OCI-M2 (cell line): ENCODE measurements around the gene MON1A.

Experiments used
- DNase-seq: peaks from one replicate; lab custom pipeline; 2025; ENCODE audit not compliant: unreplicated experiment; lab: John Stamatoyannopoulos, UW

Gene MON1A

DNA sequence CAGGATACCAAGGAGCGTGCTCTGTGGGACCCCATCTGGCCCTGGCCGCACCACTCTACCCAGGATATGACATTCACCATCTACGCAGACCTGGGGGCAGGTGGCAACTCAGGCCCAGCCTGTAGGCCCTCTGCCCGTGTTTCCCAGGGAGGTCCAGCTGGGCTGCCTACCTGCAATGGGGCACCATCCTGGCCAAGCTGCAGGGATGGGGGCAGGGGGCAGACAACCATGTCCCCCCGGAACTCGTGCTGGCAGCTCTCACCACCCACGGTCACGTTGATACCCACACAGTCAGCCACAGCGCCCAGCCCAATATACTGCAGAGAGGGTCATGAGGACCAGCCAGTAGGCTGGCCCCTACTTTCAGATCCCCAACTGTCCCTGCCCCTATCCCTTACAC, 33.8 kb downstream of the MON1A start:
- no peak for DNase-seq

DNA sequence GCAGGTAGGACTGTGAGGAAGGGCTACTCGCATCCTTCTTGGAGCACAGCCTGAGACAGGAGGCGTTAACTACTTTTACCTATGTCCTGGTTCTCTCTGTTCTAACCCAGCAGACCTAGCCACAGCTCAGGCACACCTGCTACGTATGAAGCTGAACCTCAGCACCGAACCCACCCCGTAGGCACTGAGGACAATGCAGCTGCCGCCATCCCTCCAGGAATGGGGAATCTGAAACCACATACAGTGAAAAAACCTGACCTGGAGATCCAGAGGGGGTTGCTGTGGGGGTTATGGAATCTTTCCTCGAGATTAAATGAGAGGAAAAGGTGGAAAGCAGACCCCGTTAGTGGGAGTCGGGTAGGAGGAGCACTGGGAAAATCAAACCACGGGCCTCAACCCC, 40.3 kb downstream of the MON1A start:
- DNase-seq = no peak

DNA sequence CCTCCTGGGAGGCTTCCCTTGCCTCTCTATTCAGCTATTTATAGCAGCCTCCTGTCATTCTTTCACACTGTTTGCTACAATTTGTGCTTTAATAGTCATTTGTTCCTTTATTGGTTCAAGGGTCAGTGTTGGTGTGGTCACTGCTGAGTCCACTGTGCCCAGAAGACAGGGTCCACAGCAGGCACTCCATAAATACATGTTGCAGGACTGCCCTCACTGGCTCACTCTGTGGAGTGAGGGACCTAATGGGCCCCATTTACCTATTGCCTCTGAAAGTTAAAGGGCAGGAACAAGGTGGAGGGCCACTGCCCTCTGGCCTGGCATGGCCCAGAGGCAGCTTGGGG, 42.7 kb downstream of the MON1A start:
- DNase-seq = no peak

DNA sequence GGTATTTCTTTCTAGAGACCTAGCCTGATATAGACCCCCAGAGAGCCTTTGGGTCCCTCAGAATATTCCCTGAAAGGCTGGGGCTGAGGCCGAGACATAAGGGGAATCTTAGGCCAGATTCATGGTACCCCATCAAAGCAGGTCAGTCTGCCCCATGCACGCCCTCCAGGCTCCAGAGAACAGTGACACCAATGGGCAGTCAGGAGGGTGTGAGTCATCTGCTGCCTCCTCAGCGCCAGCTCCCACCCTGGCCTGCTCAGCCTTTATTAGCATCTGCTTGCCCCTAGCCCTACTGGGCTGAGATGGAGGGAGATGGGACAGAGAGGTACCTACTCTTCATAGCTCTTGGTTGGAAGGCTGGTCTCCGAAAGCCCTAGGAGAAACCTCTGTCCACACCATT, 45.6 kb downstream of the MON1A start:
- DNase-seq = no peak

DNA sequence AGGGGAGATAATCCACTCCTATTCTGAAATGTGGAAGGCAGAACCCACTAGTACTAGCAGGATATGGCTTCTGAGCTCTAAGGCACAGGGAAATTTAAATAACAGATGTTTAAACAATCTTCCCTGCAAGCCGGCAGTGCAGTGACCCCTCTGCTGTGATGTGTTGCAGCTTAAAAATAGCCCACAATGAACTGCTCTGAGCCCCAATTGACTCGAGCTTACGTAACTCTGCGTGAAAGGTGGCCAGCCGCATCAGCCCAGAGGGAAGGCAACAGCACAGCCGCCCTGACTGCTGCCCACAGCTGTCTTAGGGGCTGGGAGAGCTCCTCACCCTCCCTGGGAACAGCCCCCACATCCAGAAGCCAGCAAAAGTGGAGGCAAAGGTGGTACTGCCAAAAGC, 47.4 kb downstream of the MON1A start:
- DNase-seq = no peak

DNA sequence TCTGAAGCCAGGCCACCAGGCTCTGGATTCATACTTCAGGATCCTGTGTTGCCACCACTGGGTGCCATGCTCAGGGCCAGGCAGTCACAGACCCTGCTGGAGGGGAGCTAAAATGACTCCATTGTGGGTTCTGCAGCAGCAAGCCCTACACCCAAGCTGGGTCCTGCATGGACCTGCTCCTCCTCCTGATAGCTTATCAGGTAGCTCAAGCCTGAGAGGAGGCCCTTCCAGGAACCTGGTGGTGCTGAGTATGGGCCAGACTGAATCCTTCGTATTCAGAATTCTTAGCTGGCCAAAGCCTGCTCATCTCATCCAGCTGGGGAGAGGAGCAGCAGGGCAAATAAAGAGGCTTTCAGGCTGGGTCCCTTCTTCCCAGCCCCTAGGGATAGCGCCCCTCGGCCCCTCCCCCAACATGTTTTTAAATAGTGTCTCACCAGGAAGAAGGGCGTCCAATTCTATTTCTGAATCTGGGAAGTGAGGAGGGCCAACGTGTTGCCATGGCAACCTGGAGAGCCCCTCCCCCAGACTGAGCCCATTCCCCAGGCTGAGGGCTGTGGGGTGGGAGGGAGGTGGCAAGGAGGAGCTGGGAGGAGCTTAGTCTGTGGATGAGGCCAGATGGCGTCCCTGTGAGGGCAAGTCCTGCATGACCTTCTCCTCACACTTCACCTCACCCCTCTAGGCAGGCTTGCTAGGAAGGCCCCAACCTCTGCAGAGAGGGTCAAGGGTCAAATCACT, 48.9 kb downstream of the MON1A start:
- DNase-seq = no peak

DNA sequence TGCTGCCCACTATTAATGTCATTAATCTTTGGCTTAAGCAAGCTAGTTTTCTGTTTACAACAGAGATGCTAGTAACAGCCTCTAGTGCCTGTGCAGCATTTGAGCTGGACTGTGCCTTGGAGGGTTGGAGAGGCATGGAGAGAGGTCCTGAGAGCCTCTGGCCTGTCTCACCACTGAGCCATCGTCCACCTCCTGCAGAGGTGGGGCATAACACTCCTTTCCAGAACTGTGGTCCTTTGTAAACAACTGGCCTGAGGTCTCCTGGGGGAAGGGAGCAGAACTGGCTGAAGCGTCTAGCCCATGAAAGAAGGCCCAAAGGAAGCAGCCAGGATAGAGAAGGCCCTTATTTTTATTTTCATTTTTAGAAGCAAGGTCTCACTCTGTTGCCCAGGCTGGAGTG, 49.9 kb downstream of the MON1A start:
- DNase-seq = no peak

DNA sequence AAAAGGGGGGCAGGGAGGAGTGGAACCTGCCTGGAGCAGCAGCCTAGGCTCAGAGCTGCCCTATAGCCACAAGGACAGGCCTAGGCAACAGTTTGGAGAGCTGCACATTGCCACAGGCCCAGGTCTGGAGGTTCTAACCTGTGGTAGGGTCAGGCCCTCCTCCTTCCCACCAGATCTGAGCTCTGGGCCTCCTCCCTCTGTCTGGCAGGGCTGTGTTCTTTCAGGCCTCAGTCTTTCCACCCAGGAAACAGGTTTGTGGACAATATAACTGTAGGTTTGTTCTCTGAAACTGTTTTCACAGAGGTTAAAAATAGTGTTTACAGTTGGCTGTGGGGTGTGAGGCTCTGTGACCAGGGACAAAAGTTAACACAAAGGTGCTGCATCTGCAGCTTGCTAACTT, 50.9 kb downstream of the MON1A start:
- no peak for DNase-seq

DNA sequence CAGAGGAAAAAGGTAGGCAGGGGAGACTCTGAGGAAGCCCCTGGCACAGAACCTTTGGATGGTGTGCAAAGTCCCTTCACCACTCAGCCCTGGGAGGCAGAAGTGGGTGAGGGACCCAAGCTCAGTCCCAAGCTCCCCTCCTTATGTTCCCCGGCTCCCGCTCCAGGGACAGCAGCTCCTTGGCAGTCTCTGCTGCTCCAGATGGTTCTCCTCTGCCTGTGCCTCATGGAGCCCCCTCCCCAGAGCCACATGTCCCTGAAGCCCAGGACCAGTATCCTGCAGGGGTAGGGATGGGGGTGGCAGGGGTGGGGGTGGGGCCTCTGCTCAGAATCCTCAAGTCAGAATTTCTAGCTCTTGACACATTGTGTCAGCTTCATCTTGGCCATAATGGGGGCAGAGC, 51.9 kb downstream of the MON1A start:
- no peak for DNase-seq

DNA sequence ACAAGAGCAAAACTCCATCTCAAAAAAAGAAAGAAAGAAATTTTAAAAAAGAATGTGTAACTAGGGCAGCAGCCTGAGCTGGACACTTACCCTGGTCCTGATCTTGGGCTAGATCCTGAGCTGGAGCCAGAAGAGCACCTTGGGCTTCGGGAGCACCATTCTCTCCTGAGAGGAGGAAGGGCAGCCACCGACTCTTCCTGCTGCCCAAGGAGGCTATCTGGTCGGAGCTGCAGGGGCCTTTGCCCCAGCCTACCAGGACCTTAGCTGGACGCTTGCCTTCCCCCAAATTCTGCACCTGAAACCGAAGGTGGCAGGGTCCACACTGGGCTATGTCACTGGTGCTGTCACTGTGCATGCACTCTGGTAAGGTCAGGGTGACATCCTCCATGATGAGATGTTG, 53.0 kb downstream of the MON1A start:
- DNase-seq = no peak

DNA sequence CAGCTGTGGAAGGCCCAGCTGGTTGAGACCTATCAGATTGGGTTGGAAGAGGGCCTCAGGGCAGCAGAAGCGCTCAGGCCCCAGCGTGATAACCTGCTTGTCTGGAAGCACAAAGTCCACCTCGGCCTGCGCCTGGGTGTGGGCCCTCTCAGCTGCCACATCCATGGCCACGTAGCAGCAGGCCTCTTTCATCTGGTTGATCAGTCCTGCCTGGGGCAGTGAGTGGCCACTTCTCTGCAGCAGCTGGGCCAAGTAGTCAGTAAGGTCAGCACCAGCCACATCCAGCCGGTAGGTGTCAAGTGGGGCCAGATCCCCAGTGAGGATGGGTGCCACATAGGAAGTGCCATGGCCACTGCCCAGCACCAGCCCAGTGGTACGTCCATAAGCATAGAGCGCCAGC, 56.0 kb downstream of the MON1A start:
- no peak for DNase-seq

DNA sequence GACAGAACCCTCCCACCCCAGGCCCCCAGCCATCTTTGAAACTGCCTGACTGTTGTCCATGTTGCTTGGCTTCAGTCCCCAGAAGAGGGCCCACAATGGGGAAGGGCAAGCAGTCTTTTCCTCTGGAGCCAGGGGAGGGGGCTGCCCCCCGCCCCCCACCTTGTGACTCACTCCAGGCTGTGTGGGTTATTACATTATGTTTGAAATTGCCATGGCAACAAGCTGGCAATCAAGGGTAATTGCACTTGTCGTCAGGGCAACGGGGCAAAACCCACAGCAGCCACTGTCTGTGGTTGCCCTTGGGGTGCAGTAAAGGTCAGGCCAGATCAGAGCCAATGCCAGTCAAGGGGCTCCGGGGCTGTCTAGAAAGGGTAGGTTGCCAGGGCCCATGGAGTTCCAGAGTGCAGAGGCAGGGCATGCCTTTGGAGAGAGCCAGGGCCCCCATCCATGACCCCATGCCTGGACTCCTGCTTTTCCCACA, 56.8 kb downstream of the MON1A start:
- DNase-seq = no peak

DNA sequence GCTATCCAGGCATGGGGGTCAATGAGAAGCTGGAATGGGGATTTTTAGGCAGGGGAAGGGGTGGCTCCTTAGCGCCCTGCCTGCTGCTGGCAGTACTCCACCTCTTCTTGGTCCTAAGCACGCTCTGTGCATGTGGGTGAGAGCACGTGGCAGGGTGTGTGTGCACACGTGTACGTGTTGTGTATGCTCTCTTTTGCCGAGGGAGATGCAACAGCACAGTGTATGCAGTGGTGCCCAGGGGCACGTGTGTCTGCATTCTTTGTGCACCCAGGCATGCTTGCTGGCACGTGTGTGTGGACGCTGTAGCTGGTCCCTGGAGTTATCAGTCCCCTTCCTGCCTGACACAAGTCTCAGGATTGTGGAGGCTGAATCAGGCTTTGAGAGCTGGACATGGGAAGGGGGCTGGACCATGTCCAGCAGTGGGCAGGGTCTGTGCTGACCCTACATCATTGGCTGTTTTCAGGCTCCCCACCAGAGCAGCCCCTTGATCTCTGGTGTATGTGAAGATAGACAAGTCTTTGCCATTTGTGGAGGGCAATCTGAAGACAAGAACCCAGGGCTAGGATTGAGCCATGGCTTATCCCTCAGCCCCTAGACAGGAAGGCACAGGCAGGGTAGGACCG, 58.0 kb downstream of the MON1A start:
- no peak for DNase-seq

DNA sequence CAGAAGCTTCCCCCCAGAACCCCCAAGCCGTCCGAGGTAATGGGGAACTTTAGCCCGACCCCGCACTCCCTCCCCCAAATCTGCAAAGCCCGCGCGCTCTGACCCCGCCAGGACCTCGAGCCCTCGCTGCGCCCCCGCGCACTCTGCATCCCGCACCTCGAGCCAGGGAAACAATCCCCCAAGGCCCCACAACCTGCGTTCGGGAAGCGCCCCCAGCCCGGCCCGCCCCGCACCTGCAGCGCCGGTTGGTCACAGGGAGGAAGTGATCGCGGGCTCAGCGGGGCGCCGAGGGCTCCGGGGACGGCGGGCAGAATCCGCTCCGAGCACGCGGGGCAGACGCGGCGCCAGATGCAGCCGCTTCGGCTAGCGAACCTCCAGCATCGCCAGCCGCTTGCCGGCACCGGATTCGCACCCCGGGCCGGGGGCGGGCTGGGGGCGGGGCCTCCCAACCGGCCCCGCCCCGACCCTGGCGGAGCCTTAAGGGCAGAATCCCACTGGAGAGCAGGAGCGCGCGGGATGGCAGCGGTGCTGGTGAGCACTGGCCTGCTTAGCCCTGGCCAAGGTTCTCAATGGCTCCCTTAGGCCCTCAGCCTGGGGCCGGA, 60.0 kb downstream of the MON1A start, which contains the start of gene CAMKV:
CAMKV (minus strand) TSS at position 382 of the 602 bp plus-strand sequence. CDS start 7,518 bp downstream, outside the sequence.
- no peak for DNase-seq

DNA sequence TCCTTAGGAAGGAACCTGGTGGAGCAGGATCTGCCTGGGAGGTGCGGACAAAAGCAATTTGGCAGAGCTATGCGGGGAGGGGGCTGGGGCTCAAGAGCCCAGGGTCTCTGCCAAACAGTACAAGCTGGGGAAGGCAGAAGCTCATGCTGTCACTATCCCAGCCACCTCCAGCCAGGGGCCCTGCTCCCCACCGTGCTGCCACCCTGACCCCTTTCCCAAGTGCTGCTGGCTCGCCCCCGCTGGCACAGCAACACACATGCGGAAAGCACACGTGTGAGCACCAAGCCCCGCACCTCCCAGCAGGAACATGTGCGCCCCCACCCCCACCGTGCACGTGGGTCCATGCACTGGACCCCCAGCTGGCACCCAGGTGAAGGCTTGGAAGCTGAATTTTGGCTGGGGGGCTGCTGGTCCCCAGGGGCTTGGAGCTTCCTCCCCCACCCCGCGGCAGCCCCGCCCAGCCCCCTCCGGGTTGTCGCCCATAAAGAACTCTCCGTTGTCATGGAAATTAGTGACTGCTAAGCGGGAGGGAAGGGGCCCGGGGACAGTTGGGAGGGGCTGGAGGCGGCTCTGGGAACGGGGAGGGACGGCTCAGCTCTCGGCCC, 60.6 kb downstream of the MON1A start:
- no peak for DNase-seq

DNA sequence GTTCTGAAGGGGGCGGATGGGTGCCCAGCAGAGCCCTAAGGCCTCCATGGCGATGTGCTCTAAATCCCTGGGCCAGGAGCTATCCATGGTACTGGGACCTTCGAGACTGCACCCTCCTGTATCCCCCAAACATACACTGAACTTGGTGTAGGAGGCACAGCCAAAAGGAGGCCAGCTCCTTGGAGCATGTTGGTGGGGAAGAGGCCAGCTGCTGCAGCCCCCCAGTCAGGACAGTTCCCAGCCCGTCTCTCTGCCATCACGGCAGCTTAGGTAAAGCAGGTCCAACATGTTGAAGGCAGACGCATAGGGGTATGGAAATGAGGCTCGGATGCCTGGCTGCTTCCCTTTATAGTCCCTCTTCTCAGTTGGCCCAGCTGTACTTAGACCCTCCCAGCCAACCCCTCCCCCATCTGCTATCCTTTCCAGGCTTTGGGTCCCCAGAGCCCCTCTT, 61.7 kb downstream of the MON1A start:
- DNase-seq = no peak

DNA sequence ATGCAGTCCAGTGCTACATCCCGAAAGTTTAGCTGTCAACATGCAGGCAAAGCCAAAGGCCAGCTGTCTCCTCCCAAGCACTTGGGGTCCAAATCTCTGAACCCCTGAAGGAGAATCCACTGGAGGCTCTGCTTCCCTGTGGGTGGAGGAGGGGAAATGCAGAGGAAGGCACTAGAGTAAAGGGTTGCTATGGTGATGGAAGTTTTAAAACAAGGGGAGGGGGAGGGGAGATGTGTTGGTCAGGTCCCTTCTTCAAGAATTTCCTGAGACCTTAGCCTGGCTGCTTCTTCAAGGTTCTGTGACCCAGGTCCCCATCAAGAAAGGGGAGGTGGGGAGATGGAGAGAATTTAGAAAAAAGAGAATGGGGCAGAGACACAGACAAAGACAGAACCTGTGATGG, 62.2 kb downstream of the MON1A start:
- DNase-seq = no peak

DNA sequence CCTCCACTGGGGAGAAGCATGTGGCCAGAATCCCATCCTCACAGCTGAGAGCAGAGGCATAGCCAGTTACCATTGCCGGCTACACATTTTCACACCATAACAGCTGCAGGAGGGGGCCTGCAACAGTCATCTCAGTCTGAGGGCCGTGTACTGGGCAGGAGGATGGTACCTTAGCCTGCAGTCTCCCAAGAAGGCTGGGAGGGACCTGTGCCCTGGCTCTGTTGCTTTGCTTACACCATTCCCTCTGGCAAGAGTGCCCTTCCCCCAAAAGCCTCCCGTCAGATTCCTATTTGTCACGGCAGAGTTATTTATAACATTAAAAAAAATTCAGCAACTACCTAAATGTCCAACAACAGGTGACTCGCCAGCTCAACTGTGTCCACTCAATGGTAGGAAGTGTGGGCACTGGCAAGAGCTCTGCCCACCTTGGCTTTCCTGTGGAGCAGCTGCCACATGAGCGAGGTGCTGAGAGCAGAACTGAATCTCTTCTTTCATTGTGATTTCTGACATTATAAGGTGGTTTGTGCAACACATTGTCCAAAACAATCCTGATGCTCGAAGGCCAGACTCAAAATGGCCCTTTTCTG, 64.3 kb downstream of the MON1A start:
- DNase-seq = no peak

DNA sequence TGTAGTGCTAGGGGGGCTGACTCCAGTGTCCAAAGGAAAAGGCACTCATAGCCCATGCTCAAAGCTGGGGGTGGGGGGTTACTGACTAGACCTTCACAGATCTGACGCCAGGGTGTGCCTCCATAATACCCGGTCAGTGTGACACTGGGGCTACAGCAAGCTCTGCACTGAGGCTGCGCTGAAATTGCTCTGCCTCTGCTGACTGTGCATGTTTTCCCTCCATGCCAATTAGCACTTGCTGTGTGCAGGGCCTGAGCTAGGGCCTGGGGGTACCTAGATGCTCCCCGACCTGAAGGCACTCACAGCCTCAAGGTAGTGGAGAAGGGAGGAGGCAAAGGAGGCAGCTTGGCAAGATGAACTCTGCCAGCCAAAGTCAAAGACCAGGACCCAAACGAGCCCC, 65.1 kb downstream of the MON1A start:
- DNase-seq = no peak

DNA sequence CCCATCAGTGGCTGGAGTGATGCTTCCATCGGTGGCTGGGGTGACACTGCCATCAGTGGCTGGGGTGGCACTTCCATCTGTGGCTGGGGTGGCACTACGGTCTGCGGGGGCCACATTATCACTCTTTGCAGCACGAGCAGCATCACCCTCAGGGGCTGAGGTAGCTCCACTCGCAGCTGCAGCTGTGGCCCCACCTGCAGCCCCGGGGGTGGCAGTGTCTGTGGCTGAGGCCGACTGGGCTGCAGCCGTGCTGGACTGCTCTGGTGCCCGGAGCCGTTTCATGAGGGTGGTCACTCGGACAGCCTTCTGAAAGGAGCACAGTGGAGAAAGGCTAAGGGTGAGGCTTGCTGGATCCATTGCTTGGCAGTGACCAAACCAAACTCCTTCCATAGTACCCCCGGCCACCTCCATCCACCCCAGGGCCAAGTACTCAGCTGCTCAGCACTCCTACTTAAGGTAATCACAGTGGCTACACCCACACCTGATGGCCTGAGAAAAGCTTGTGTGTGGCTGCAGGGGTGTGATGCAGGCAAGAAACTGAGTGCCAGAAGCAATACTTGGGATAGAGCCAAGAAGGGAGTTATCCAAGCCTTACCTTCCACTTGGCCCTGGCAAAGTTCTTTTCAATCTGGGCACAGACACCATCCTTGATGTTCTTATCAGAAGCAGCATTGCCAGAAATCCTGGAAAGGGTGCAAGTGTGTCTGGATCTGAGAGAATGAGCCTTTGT, 69.9 kb downstream of the MON1A start:
- DNase-seq = no peak
